Liver (tissue), 3 donors: ENCODE results near the gene KAZALD1.

Experiments
- ATF3 ChIP-seq: IDR thresholded peaks from 2 replicates; pipeline ENCODE4 v1.6.1; 2016; ENCODE audit warnings: antibody characterized with exemption
- EGR1 ChIP-seq, 2 donors: IDR thresholded peaks; 2 replicates each; pipeline ENCODE4 v1.6.1; 2016 to 2018; ENCODE audit warnings: antibody characterized with exemption in 2 of 2, low read depth in 2 of 2
- FOXA1 ChIP-seq: IDR thresholded peaks from 2 replicates; pipeline ENCODE4 v1.6.1; 2016; ENCODE audit warnings: antibody characterized with exemption
- GABPA ChIP-seq, 2 donors: IDR thresholded peaks in 1 of 2; conservative IDR thresholded peaks in 1 of 2; 2 replicates each; pipeline ENCODE4 v1.6.1; 2016; ENCODE audit warnings: antibody characterized with exemption in 2 of 2, mild to moderate bottlenecking in 1 of 2, moderate library complexity in 1 of 2
- HNF4G ChIP-seq: IDR thresholded peaks from 2 replicates; pipeline ENCODE4 v1.6.1; 2016; ENCODE audit warnings: antibody characterized with exemption
- JUND ChIP-seq, 2 donors: IDR thresholded peaks; 2 replicates each; pipeline ENCODE4 v1.6.1; 2016; ENCODE audit warnings: antibody characterized with exemption in 2 of 2
- RAD21 ChIP-seq, 2 donors: IDR thresholded peaks; 2 replicates each; pipeline ENCODE4 v1.6.1; 2016; ENCODE audit warnings: antibody characterized with exemption in 2 of 2, mild to moderate bottlenecking in 2 of 2
- REST ChIP-seq: IDR thresholded peaks from 2 replicates; pipeline ENCODE4 v1.6.1; 2016; ENCODE audit warnings: antibody characterized with exemption, mild to moderate bottlenecking
- SP1 ChIP-seq: IDR thresholded peaks from 2 replicates; pipeline ENCODE4 v1.6.1; 2018; ENCODE audit warnings: antibody characterized with exemption, mild to moderate bottlenecking
- TAF1 ChIP-seq: conservative IDR thresholded peaks from 2 replicates; pipeline ENCODE4 v1.6.1; 2016; ENCODE audit warnings: antibody characterized with exemption, mild to moderate bottlenecking
- YY1 ChIP-seq: IDR thresholded peaks from 2 replicates; pipeline ENCODE4 v1.6.1; 2016; ENCODE audit warnings: antibody characterized with exemption, mild to moderate bottlenecking
- ZBTB33 ChIP-seq: IDR thresholded peaks from 2 replicates; pipeline ENCODE4 v1.6.1; 2016; ENCODE audit warnings: antibody characterized with exemption
- TF ChIP-seq, protein P1 (sequence below): fragments of 150-350 bp; IDR thresholded peaks from 2 replicates; pipeline ENCODE4 v1.5.1; 2017; ENCODE audit warnings: improper control_type of control experiment, low read depth, low read length; ENCODE audit not compliant: missing input control
- TF ChIP-seq, protein P2 (sequence below): IDR thresholded peaks from 2 replicates; pipeline ENCODE4 v1.6.1; 2016; ENCODE audit warnings: antibody characterized with exemption
- donor health status: healthy.
- donor health status: healthy.

- TF ChIP-seq, protein P1, sequence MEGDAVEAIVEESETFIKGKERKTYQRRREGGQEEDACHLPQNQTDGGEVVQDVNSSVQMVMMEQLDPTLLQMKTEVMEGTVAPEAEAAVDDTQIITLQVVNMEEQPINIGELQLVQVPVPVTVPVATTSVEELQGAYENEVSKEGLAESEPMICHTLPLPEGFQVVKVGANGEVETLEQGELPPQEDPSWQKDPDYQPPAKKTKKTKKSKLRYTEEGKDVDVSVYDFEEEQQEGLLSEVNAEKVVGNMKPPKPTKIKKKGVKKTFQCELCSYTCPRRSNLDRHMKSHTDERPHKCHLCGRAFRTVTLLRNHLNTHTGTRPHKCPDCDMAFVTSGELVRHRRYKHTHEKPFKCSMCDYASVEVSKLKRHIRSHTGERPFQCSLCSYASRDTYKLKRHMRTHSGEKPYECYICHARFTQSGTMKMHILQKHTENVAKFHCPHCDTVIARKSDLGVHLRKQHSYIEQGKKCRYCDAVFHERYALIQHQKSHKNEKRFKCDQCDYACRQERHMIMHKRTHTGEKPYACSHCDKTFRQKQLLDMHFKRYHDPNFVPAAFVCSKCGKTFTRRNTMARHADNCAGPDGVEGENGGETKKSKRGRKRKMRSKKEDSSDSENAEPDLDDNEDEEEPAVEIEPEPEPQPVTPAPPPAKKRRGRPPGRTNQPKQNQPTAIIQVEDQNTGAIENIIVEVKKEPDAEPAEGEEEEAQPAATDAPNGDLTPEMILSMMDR: no peak
- TF ChIP-seq EGR1 (IDR thresholded peaks at IDR 0.05; ENCODE audit: low read depth in 2 of 2) (no peak), ZBTB33 (no peak), REST (no peak), RAD21 (IDR thresholded peaks at IDR 0.05) (no peak), YY1 (peak; percentile 22), SP1 (peak; percentile 7), FOXA1 (no peak), GABPA (IDR thresholded peaks at IDR 0.05 in 1 of 2, conservative IDR thresholded peaks at IDR 0.05 in 1 of 2) (no peak), HNF4G (no peak), TAF1 (no peak), JUND (IDR thresholded peaks at IDR 0.05) (no peak), ATF3 (no peak)
- TF ChIP-seq, protein P2, sequence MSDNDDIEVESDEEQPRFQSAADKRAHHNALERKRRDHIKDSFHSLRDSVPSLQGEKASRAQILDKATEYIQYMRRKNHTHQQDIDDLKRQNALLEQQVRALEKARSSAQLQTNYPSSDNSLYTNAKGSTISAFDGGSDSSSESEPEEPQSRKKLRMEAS: no peak
These were observed 29.8 kb upstream of the KAZALD1 start for GRCh38 chr10:101031796-101032636.
